Neural cell (in vitro differentiated cells): Measurements from ENCODE around the gene SLC24A3. TPM values are rescaled to one million over a fixed set of nuclear protein-coding genes. Genes with fewer than 3 reads are reported as not detected.

ENCODE experiments used
- H2AFZ ChIP-seq: fragments of 200-600, 300-800 bp; sonication (generic), shearing (Covaris generic); 2 replicates; pipeline ENCODE4 v1.6.0; 2014; ENCODE audit warnings: low read depth, mild to moderate bottlenecking, antibody characterized with exemption, low read length, moderate library complexity
- H3F3A ChIP-seq: fragments of 200-600 bp; shearing (Covaris generic); 2 replicates; pipeline ENCODE4 v1.6.1; 2016; ENCODE audit warnings: mild to moderate bottlenecking, moderate library complexity, mixed read lengths, antibody characterized with exemption, low read length; ENCODE audit not compliant: insufficient read depth, poor library complexity, severe bottlenecking
- H3K27ac ChIP-seq: fragments of 200-600, 300-800 bp; sonication (generic), shearing (Covaris generic); 2 replicates; pipeline ENCODE4 v1.5.1; 2014; ENCODE audit warnings: mild to moderate bottlenecking, low read length, moderate library complexity
- H3K27me3 ChIP-seq: fragments of 300-800, 200-600 bp; sonication (generic), shearing (Covaris generic); 2 replicates; pipeline ENCODE4 v1.6.0; 2014; ENCODE audit warnings: mild to moderate bottlenecking, low read depth, low read length, moderate library complexity; ENCODE audit not compliant: insufficient read depth
- H3K36me3 ChIP-seq: fragments of 300-800, 200-600 bp; sonication (generic), shearing (Covaris generic); 2 replicates; pipeline ENCODE4 v1.5.1; 2014; ENCODE audit warnings: mild to moderate bottlenecking, antibody characterized with exemption, low read length, moderate library complexity; ENCODE audit not compliant: insufficient read depth
- H3K4me2 ChIP-seq: fragments of 300-800, 200-600 bp; sonication (generic), shearing (Covaris generic); 2 replicates; pipeline ENCODE4 v1.6.0; 2014; ENCODE audit warnings: mild to moderate bottlenecking, low read length
- H3K4me3 ChIP-seq: fragments of 300-800, 200-600 bp; sonication (generic), shearing (Covaris generic); 2 replicates; pipeline ENCODE4 v1.5.1; 2014; ENCODE audit warnings: mild to moderate bottlenecking, low read length, moderate library complexity
- H3K79me2 ChIP-seq: fragments of 200-600 bp; shearing (Covaris generic); replicated peaks from 2 replicates; pipeline ENCODE4 v1.6.0; 2014; ENCODE audit warnings: mild to moderate bottlenecking, low read length, moderate library complexity; ENCODE audit not compliant: insufficient read depth
- H3K9ac ChIP-seq: fragments of 300-800, 200-600 bp; sonication (generic), shearing (Covaris generic); 2 replicates; pipeline ENCODE4 v1.6.1; 2016; ENCODE audit warnings: mild to moderate bottlenecking, low read length, mixed read lengths
- H3K9me2 ChIP-seq: fragments of 200-600 bp; shearing (Covaris generic); 2 replicates; pipeline ENCODE4 v1.6.1; 2016; ENCODE audit warnings: mild to moderate bottlenecking, low read length, mixed read lengths; ENCODE audit not compliant: insufficient read depth
- H3K9me3 ChIP-seq: fragments of 200-600, 300-800 bp; sonication (generic), shearing (Covaris generic); 2 replicates; pipeline ENCODE4 v1.6.1; 2016; ENCODE audit warnings: mild to moderate bottlenecking, mixed run types, low read length, moderate library complexity, mixed read lengths
- H4K20me1 ChIP-seq: fragments of 200-600 bp; shearing (Covaris generic); 2 replicates; pipeline ENCODE4 v1.6.1; 2016; ENCODE audit warnings: mild to moderate bottlenecking, mixed run types; ENCODE audit not compliant: insufficient read depth
- CTCF ChIP-seq: fragments of 450-650 bp; IDR thresholded peaks from 2 replicates; pipeline ENCODE4 v1.5.1; 2014; ENCODE audit warnings: antibody characterized with exemption, mild to moderate bottlenecking, moderate library complexity; ENCODE audit not compliant: poor library complexity, severe bottlenecking
- EP300 ChIP-seq: fragments of 450-650 bp; conservative IDR thresholded peaks from 2 replicates; pipeline ENCODE4 v1.6.1; 2014; ENCODE audit warnings: antibody characterized with exemption, mild to moderate bottlenecking, moderate library complexity; ENCODE audit not compliant: poor library complexity, severe bottlenecking
- EZH2 ChIP-seq: fragments of 200-600, 300-800 bp; shearing (Covaris generic), sonication (generic); IDR thresholded peaks from 2 replicates; pipeline ENCODE4 v1.6.1; 2014; ENCODE audit warnings: antibody characterized with exemption, low read length, borderline replicate concordance, mild to moderate bottlenecking; ENCODE audit not compliant: insufficient read depth, poor library complexity, severe bottlenecking
- MXI1 ChIP-seq: fragments of 450-650 bp; conservative IDR thresholded peaks from 2 replicates; pipeline ENCODE4 v1.6.1; 2014; ENCODE audit warnings: antibody characterized with exemption, mild to moderate bottlenecking; ENCODE audit not compliant: poor library complexity, severe bottlenecking
- POLR2AphosphoS5 ChIP-seq: IDR thresholded peaks from 2 replicates; pipeline ENCODE4 v1.6.1; 2012
- RAD21 ChIP-seq: fragments of 450-650 bp; conservative IDR thresholded peaks from 2 replicates; pipeline ENCODE4 v1.6.1; 2014; ENCODE audit warnings: antibody characterized with exemption, mild to moderate bottlenecking, moderate library complexity
- REST ChIP-seq: IDR thresholded peaks from 2 replicates; pipeline ENCODE4 v1.6.1; 2012; ENCODE audit warnings: borderline replicate concordance
- SMC3 ChIP-seq: fragments of 450-650 bp; conservative IDR thresholded peaks from 2 replicates; pipeline ENCODE4 v1.6.1; 2014; ENCODE audit warnings: antibody characterized with exemption, mild to moderate bottlenecking, moderate library complexity; ENCODE audit not compliant: poor library complexity
- TAF1 ChIP-seq: IDR thresholded peaks from 2 replicates; pipeline ENCODE4 v1.6.1; 2012; ENCODE audit warnings: low read depth
- polyA plus RNA-seq: library from polyadenylated mRNA; depleted of rRNA; stranded (reverse); fragments of >200 nt; gene quantifications from 2 replicates; pipeline ENCODE4 v1.2.3, GENCODE V29; 2014

Gene SLC24A3
- polyA plus RNA-seq, 1 donor from 2014 or later = 6.5 TPM

- H3K27ac ChIP-seq = no peak overlapping the region
- H3K9me3 ChIP-seq = no peaks in the 10 kb centered on the region
- H4K20me1 ChIP-seq = no peaks in the 10 kb centered on the region
- H2AFZ ChIP-seq = no peak overlapping the region
- no peaks in the 10 kb centered on the region for H3K79me2 ChIP-seq
- no peaks in the 10 kb centered on the region for H3K27me3 ChIP-seq
- H3K9me2 ChIP-seq = no peaks in the 10 kb centered on the region
- TF ChIP-seq CTCF = no peak
- TF ChIP-seq POLR2AphosphoS5 = no peak
- no peak for TF ChIP-seq TAF1
- no peak for TF ChIP-seq RAD21
- TF ChIP-seq MXI1 = no peak
- no peak for TF ChIP-seq REST
- no peak for TF ChIP-seq EP300
- TF ChIP-seq EZH2 = no peak
- no peak for TF ChIP-seq SMC3
- no peak overlapping the region for H3K4me3 ChIP-seq
- H3K4me2 ChIP-seq = no peak overlapping the region
- no peaks in the 10 kb centered on the region for H3K36me3 ChIP-seq
- no peaks in the 10 kb centered on the region for H3F3A ChIP-seq
- no peak overlapping the region for H3K9ac ChIP-seq
Measured at GRCh38 chr20:19615629-19616028, 403.2 kb downstream of the SLC24A3 start.

- Histone ChIP-seq H3K36me3 (no peaks in the 10 kb centered on the region), H3K9ac (no peak overlapping the region), H3K4me3 (no peak overlapping the region), H3K9me2 (no peaks in the 10 kb centered on the region), H3K4me2 (no peak overlapping the region), H3K79me2 (no peaks in the 10 kb centered on the region), H3K9me3 (no peaks in the 10 kb centered on the region), H3F3A (no peaks in the 10 kb centered on the region), H3K27ac (no peak overlapping the region), H3K27me3 (no peaks in the 10 kb centered on the region), H2AFZ (no peak overlapping the region), H4K20me1 (no peaks in the 10 kb centered on the region)
- TF ChIP-seq MXI1 (no peak), EZH2 (no peak), EP300 (no peak)
Measured at GRCh38 chr20:19616081-19616480, 403.6 kb downstream of the SLC24A3 start.
